IMR-90 (cell line): ENCODE results near the gene ALPP. TPM values are rescaled to one million over a fixed set of nuclear protein-coding genes. Genes with fewer than 3 reads are reported as not detected.
"Not testable (repeated sequence)": the region's sequence is repeated elsewhere in the genome, so short reads cannot be mapped to it uniquely, and the experiment has no call there.

ENCODE experiments used
- ATAC-seq: fragments of 200-7000 bp; cut with Tn5 transposase; 2 replicates; pipeline ENCODE4 v1.9.1; 2020; ENCODE audit warnings: low read depth, mild to moderate bottlenecking, moderate library complexity
- BruUV-seq: library from RNA; stranded (reverse); fragments of 400-500 nt; replicated peaks from 2 replicates; lab custom pipeline; 2021; lab: Mats Ljungman, UMichigan
- CTCF ChIA-PET: fragments of 300-600 bp; formaldehyde crosslinking; extraction: SDS; loops from one replicate; lab custom pipeline; 2021; ENCODE audit warnings: antibody characterized with exemption; lab: Yijun Ruan, JAX
- POLR2A ChIA-PET: fragments of 300-600 bp; sonication (Branson Sonifier 250); formaldehyde crosslinking; loops from one replicate; lab custom pipeline; 2022; ENCODE audit warnings: antibody characterized with exemption; ENCODE audit not compliant: unreplicated experiment; lab: Charles Lee
- DNase-seq: peaks from one replicate; pipeline ENCODE4 v3.0.0; 2013
- H2AFZ ChIP-seq: replicated peaks from 2 replicates; pipeline ENCODE3; 2013; ENCODE audit warnings: low read length, mild to moderate bottlenecking; ENCODE audit not compliant: poor library complexity
- H2AK5ac ChIP-seq: 2 replicates; pipeline ENCODE4 v1.6.1; 2013; ENCODE audit warnings: low read depth, low read length, inconsistent platforms
- H2AK9ac ChIP-seq: replicated peaks from 2 replicates; pipeline ENCODE3; 2013; ENCODE audit warnings: mild to moderate bottlenecking, low read depth, low read length, moderate library complexity; ENCODE audit not compliant: poor library complexity
- H2BK120ac ChIP-seq: 2 replicates; pipeline ENCODE4 v1.6.1; 2013; ENCODE audit warnings: low read depth, low read length, inconsistent platforms
- H2BK15ac ChIP-seq: 3 replicates; pipeline ENCODE4 v1.6.1; 2013; ENCODE audit warnings: low read depth, low read length, inconsistent platforms
- H2BK20ac ChIP-seq: 2 replicates; pipeline ENCODE4 v1.6.1; 2013; ENCODE audit warnings: low read depth, mild to moderate bottlenecking, inconsistent platforms, low read length, moderate library complexity
- H2BK5ac ChIP-seq: 2 replicates; pipeline ENCODE4 v1.6.1; 2013; ENCODE audit warnings: mild to moderate bottlenecking, low read depth, low read length, inconsistent platforms; ENCODE audit not compliant: poor library complexity, severe bottlenecking
- H3K14ac ChIP-seq: replicated peaks from 2 replicates; pipeline ENCODE4 v1.6.1; 2013; ENCODE audit warnings: low read depth, low read length, inconsistent platforms
- H3K18ac ChIP-seq: 2 replicates; pipeline ENCODE4 v1.6.1; 2013; ENCODE audit warnings: low read depth, low read length, control low read depth
- H3K23ac ChIP-seq: 2 replicates; pipeline ENCODE4 v1.6.1; 2013; ENCODE audit warnings: low read depth, low read length, inconsistent platforms
- H3K27ac ChIP-seq: 2 replicates; pipeline ENCODE4 v1.5.1; 2013; ENCODE audit warnings: mild to moderate bottlenecking, control low read depth, low read length; ENCODE audit not compliant: insufficient read depth
- H3K27me3 ChIP-seq: 2 replicates; pipeline ENCODE4 v1.6.1; 2013; ENCODE audit warnings: low read length; ENCODE audit not compliant: control insufficient read depth, insufficient read depth
- H3K36me3 ChIP-seq: 2 replicates; pipeline ENCODE4 v1.6.1; 2013; ENCODE audit warnings: low read length, mixed read lengths; ENCODE audit not compliant: control insufficient read depth, insufficient read depth
- H3K4ac ChIP-seq: 2 replicates; pipeline ENCODE4 v1.6.1; 2013; ENCODE audit warnings: low read depth, low read length, inconsistent platforms
- H3K4me1 ChIP-seq: 2 replicates; pipeline ENCODE4 v1.6.1; 2013; ENCODE audit warnings: low read length, mixed read lengths; ENCODE audit not compliant: control insufficient read depth, insufficient read depth
- H3K4me2 ChIP-seq: 2 replicates; pipeline ENCODE4 v1.6.1; 2013; ENCODE audit warnings: low read depth, mild to moderate bottlenecking, control low read depth, low read length, moderate library complexity
- H3K4me3 ChIP-seq: 2 replicates; pipeline ENCODE4 v1.5.1; 2013; ENCODE audit warnings: low read depth, mild to moderate bottlenecking, control low read depth, low read length, moderate library complexity; ENCODE audit not compliant: insufficient read depth
- H3K56ac ChIP-seq: 2 replicates; pipeline ENCODE4 v1.6.1; 2013; ENCODE audit warnings: low read length, inconsistent platforms; ENCODE audit not compliant: insufficient read depth; ENCODE audit errors: extremely low read depth
- H3K79me1 ChIP-seq, 2 experiments: 2 replicates each; pipeline ENCODE4 v1.6.1; 2013; ENCODE audit warnings: low read length in 2 of 2, inconsistent platforms in 1 of 2, low read depth in 1 of 2
- H3K9ac ChIP-seq: 2 replicates; pipeline ENCODE4 v1.6.1; 2013; ENCODE audit warnings: low read depth, low read length, control low read depth
- H3K9me1 ChIP-seq: 2 replicates; pipeline ENCODE4 v1.6.1; 2013; ENCODE audit warnings: low read length, inconsistent platforms; ENCODE audit not compliant: insufficient read depth
- H3K9me3 ChIP-seq: 2 replicates; pipeline ENCODE4 v1.6.1; 2013; ENCODE audit warnings: low read length; ENCODE audit not compliant: control insufficient read depth, insufficient read depth
- H4K20me1 ChIP-seq: 2 replicates; pipeline ENCODE4 v1.6.1; 2013; ENCODE audit warnings: low read length, inconsistent platforms; ENCODE audit not compliant: insufficient read depth
- H4K5ac ChIP-seq: 2 replicates; pipeline ENCODE4 v1.6.1; 2013; ENCODE audit warnings: mild to moderate bottlenecking, low read depth, low read length, control low read depth
- H4K8ac ChIP-seq, 2 experiments: 2 replicates each; pipeline ENCODE4 v1.6.1; 2013; ENCODE audit warnings: low read depth in 2 of 2, low read length in 2 of 2, control low read depth in 1 of 2, inconsistent platforms in 1 of 2
- H4K91ac ChIP-seq: 2 replicates; pipeline ENCODE4 v1.6.1; 2013; ENCODE audit warnings: low read depth, low read length, inconsistent platforms; ENCODE audit not compliant: insufficient read depth
- WGBS, 2 experiments: methylation state at CpG; one replicate each; pipeline versions ENCODE4 v1.1.5 to v1.1.7; 2013; ENCODE audit warnings: missing lambda C conversion rate in 2 of 2; ENCODE audit not compliant: insufficient read length in 1 of 2; ENCODE audit errors: extremely low coverage in 2 of 2; 5-methylcytosine and 5-hydroxymethylcytosine counted together
- dilution Hi-C: fragments of 300-500 bp; cut with HindIII; formaldehyde crosslinking; loops from one replicate; pipeline ENCODE4 v1.14.3; 2018; ENCODE audit warnings: low sequenced_read_pairs; ENCODE audit not compliant: unreplicated experiment
- in situ Hi-C: fragments of 300-500 bp; cut with MboI; formaldehyde crosslinking; loops from 3 replicates; pipeline ENCODE4 v1.14.3; 2019; ENCODE audit warnings: low sequenced_read_pairs, inconsistent platforms, mixed read lengths
- intact Hi-C: fragments of 100-400 bp; cut with micrococcal nuclease; formaldehyde crosslinking; loops from 2 replicates; pipeline ENCODE4 v1.10.0; 2022
- polyA plus RNA-seq, 3 experiments: library from polyadenylated mRNA; depleted of rRNA; stranded (reverse); fragments of >200 nt; gene quantifications; 2 replicates each; pipeline ENCODE4 v1.2.3, GENCODE V29; 2012; ENCODE audit warnings: low replicate concordance in 1 of 3
- total RNA-seq: library from RNA; depleted of rRNA; stranded (reverse); fragments of >200 nt; gene quantifications from 2 replicates; pipeline ENCODE4 v1.2.3, GENCODE V29; 2012

The ALPP gene
- total and polyA plus RNA-seq, 2 of the 4 experiments (the other 2 are of a cell fraction) = not detected

DNA sequence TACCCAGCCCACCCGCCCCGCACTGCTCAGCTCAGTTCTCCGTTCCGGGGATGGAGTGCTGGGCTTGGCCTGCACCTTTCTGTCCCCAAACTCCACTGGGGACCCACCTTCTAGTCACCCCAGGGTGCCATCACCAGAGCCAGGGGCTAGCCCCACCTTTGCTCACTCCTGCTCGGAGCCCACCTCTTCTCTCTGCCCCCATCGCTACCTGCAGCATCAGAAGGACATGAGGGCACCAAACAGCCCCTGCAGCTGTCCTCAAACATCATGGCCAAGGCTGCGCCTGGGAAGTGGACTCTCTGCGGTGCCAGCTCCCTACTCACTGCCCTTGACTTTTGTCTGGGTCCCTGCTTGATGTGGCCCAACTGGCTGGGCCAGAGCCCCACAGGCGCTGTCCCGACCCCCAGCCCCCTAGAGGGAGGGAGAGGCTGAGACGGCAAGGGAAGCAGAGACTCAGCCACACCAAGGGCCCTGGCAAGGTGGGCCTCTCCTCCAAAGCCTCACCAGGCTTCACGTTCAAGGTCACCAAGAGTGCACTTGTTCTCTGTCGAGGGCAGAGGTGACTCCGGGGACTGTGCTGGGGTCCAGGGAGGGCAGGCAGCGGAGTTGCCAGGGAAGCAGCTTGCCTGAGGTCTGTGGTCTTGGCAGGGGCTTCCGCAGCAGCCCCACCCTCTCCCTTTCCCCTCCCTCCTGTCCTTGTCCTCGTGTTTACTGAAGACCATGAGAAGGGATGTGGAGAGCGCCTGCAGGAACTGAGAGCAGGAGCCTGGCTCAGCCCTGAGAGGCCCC is 13.6 kb upstream of the ALPP start:
- H3K18ac ChIP-seq, H2AK5ac ChIP-seq, ATAC-seq, H3K23ac ChIP-seq, H2BK5ac ChIP-seq, H4K5ac ChIP-seq, H3K27me3 ChIP-seq, H3K4me3 ChIP-seq, H2BK15ac ChIP-seq, H4K8ac ChIP-seq, H3K79me1 ChIP-seq, H3K4me1 ChIP-seq, in situ Hi-C loops, H3K36me3 ChIP-seq, H3K56ac ChIP-seq, POLR2A ChIA-PET, H4K20me1 ChIP-seq, H3K4ac ChIP-seq, H2BK120ac ChIP-seq, BruUV-seq, H3K9ac ChIP-seq, intact Hi-C loops, H3K9me1 ChIP-seq, H2AK9ac ChIP-seq, H3K9me3 ChIP-seq, H2BK20ac ChIP-seq, H3K14ac ChIP-seq, H3K4me2 ChIP-seq, dilution Hi-C loops, H3K27ac ChIP-seq, H4K91ac ChIP-seq, H2AFZ ChIP-seq, DNase-seq: not testable (repeated sequence)
- CTCF ChIA-PET = interaction anchor here (0.6 kb wide), 1 partner anchor 379 kb away, joined by 3 read pairs; no protein-coding TSS in a partner anchor
- 70% methylated on average over 8 of the region's 18 CpGs; no CpG with 5 or more reads in 1 of the 2 experiments for WGBS, 2 experiments
